Vagina (tissue), 2 donors: ENCODE measurements around the gene SEMA3E. TPM values are rescaled to one million over a fixed set of nuclear protein-coding genes. Genes with fewer than 3 reads are reported as not detected.

Experiments
- DNase-seq, 2 donors: peaks; one replicate each; pipeline ENCODE4 v3.0.0-alpha.2; 2017; ENCODE audit errors: extremely low spot score in 2 of 2
- H3K27ac ChIP-seq: fragments of 200-600 bp; sonication (generic); one replicate; pipeline ENCODE4 v1.5.1; 2019
- H3K27me3 ChIP-seq: fragments of 200-600 bp; sonication (generic); one replicate; pipeline ENCODE4 v1.5.1; 2019
- H3K36me3 ChIP-seq, 2 donors: fragments of 200-600 bp; sonication (generic); one replicate each; pipeline ENCODE4 v1.5.1; 2017 to 2019
- H3K4me1 ChIP-seq: fragments of 200-600 bp; sonication (generic); one replicate; pipeline ENCODE4 v1.5.1; 2019
- H3K4me3 ChIP-seq, 2 donors: fragments of 200-600 bp; sonication (generic); 1 replicate in 1 of 2; 2 replicates in 1 of 2; pipeline ENCODE4 v1.5.1; 2016 to 2019
- H3K9me3 ChIP-seq: fragments of 200-600 bp; sonication (generic); one replicate; pipeline ENCODE4 v1.5.1; 2019
- CTCF ChIP-seq, 3 experiments: fragments of 450-650 bp in 2 of 3; fragments of 200-600 bp in 1 of 3; sonication (generic) in 1 of 3; IDR thresholded peaks; one replicate each; pipeline ENCODE4 v1.5.1; 2017 to 2019; ENCODE audit warnings: antibody characterized with exemption in 3 of 3, mild to moderate bottlenecking in 2 of 3, moderate library complexity in 2 of 3
- POLR2A ChIP-seq, 2 donors: fragments of 450-650 bp; IDR thresholded peaks; one replicate each; pipeline ENCODE4 v1.6.1; 2017; ENCODE audit warnings: antibody characterized with exemption in 2 of 2, mild to moderate bottlenecking in 2 of 2, moderate library complexity in 2 of 2
- POLR2AphosphoS5 ChIP-seq, 2 donors: sonication (generic); formaldehyde crosslinking; IDR thresholded peaks; one replicate each; pipeline ENCODE4 v1.9.0; 2017; ENCODE audit warnings: antibody characterized with exemption in 2 of 2, mild to moderate bottlenecking in 2 of 2, low read depth in 1 of 2; ENCODE audit not compliant: insufficient read depth in 1 of 2
- intact Hi-C: fragments of 100-400 bp; cut with DNase I; formaldehyde crosslinking; loops from one replicate; pipeline ENCODE4 v1.15.1; 2023
- total RNA-seq: library from RNA; depleted of rRNA; stranded (reverse); fragments of >200 nt; gene quantifications from one replicate; pipeline ENCODE4 v1.2.3, GENCODE V29; 2016

SEMA3E gene
- total RNA-seq, 1 donor from 2014 or later = 4.4 TPM

DNA sequence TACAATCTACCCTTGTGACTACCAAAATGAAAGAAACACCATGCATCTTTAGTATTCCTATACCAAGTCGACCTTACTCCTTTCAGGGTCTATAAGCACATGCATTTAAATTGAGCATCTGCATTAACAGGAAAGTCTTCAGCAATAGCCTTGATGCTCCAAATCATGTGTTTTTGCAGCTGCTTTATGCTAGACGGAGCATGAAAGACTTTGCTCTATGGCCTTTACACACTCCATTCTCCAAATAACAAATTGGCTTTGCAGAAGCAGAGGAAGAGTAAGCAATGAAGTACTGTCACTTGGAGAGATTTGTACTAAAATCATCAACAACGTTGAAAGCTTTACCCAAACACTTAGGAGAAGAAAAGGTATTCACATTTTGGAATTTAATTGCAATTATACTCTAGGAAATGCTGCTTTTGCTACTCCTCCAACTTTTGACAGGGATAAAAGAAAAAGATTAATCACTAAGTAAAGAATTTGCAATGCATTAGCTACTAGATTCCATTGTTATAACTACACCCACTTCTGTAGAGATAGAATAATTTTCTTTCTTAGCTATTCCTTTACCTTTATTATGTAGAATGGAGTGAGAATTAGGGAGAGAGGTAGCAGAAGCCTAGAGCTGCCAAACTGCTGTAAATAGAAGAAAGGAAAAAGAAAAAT is 131.8 kb downstream of the SEMA3E start:
- intact Hi-C loops = no loop called here
- no peak overlapping the region for H3K27ac ChIP-seq
- no peaks in the 10 kb centered on the region for H3K36me3 ChIP-seq
- H3K4me3 ChIP-seq = no peak overlapping the region
- H3K4me1 ChIP-seq = no peaks in the 10 kb centered on the region
- H3K9me3 ChIP-seq = no peaks in the 10 kb centered on the region
- no peaks in the 10 kb centered on the region for H3K27me3 ChIP-seq
- DNase-seq = no peak
- no peak for TF ChIP-seq POLR2AphosphoS5 (IDR thresholded peaks at IDR 0.05; ENCODE audit: insufficient read depth in 1 of 2, low read depth in 1 of 2)
- no peak for TF ChIP-seq POLR2A (IDR thresholded peaks at IDR 0.05)
- TF ChIP-seq CTCF (IDR thresholded peaks at IDR 0.05) = no peak

GRCh38 chr7:83514977-83515376 is 134.0 kb downstream of the SEMA3E start:
- DNase-seq = no peak
- no peaks in the 10 kb centered on the region for H3K9me3 ChIP-seq
- H3K4me3 ChIP-seq = no peak overlapping the region
- no peaks in the 10 kb centered on the region for H3K27me3 ChIP-seq
- H3K27ac ChIP-seq = no peak overlapping the region
- no peak for TF ChIP-seq POLR2AphosphoS5 (IDR thresholded peaks at IDR 0.05; ENCODE audit: insufficient read depth in 1 of 2, low read depth in 1 of 2)
- no peak for TF ChIP-seq POLR2A (IDR thresholded peaks at IDR 0.05)
- TF ChIP-seq CTCF (IDR thresholded peaks at IDR 0.05) = no peak
- intact Hi-C loops = no loop called here
- no peaks in the 10 kb centered on the region for H3K36me3 ChIP-seq
- no peaks in the 10 kb centered on the region for H3K4me1 ChIP-seq

GRCh38 chr7:83509255-83510021 is 139.5 kb downstream of the SEMA3E start:
- no peak for TF ChIP-seq POLR2A (IDR thresholded peaks at IDR 0.05)
- no peak for TF ChIP-seq POLR2AphosphoS5 (IDR thresholded peaks at IDR 0.05; ENCODE audit: insufficient read depth in 1 of 2, low read depth in 1 of 2)
- no peak for TF ChIP-seq CTCF (IDR thresholded peaks at IDR 0.05)
- intact Hi-C loops = no loop called here
- H3K36me3 ChIP-seq = no peaks in the 10 kb centered on the region
- no peaks in the 10 kb centered on the region for H3K9me3 ChIP-seq
- DNase-seq = no peak
- H3K4me3 ChIP-seq = no peak overlapping the region
- H3K27me3 ChIP-seq = no peaks in the 10 kb centered on the region
- H3K27ac ChIP-seq = no peak overlapping the region
- H3K4me1 ChIP-seq = no peaks in the 10 kb centered on the region

GRCh38 chr7:83504330-83504729 is 144.6 kb downstream of the SEMA3E start:
- Histone ChIP-seq H3K27me3 (no peaks in the 10 kb centered on the region), H3K36me3 (no peaks in the 10 kb centered on the region), H3K9me3 (no peaks in the 10 kb centered on the region), H3K4me3 (no peak overlapping the region), H3K27ac (no peak overlapping the region), H3K4me1 (no peaks in the 10 kb centered on the region)
- TF ChIP-seq POLR2A (IDR thresholded peaks at IDR 0.05) (no peak), POLR2AphosphoS5 (IDR thresholded peaks at IDR 0.05; ENCODE audit: insufficient read depth in 1 of 2, low read depth in 1 of 2) (no peak), CTCF (IDR thresholded peaks at IDR 0.05) (no peak)
- intact Hi-C loops = no loop called here
- DNase-seq = no peak

GRCh38 chr7:83502636-83503035 is 146.3 kb downstream of the SEMA3E start:
- TF ChIP-seq CTCF (IDR thresholded peaks at IDR 0.05) = no peak
- Histone ChIP-seq H3K27ac (no peak overlapping the region), H3K36me3 (no peaks in the 10 kb centered on the region), H3K4me1 (no peaks in the 10 kb centered on the region), H3K4me3 (no peak overlapping the region), H3K9me3 (no peaks in the 10 kb centered on the region), H3K27me3 (no peaks in the 10 kb centered on the region)
- DNase-seq = no peak
- intact Hi-C loops = no loop called here
